Islet precursor cell (in vitro differentiated cells): ENCODE data around the gene LDLRAD2.
"Not testable (repeated sequence)": the region's sequence is repeated elsewhere in the genome, so short reads cannot be mapped to it uniquely, and the experiment has no call there.

Experiments
- DNase-seq: peaks from one replicate; pipeline ENCODE4 v3.0.0-alpha.2; 2018

Gene LDLRAD2

GRCh38 chr1:21811875-21812305 lies at the start of gene LDLRAD2:
Gene LDLRAD2 (plus strand): TSS chr1:21812265. CDS start chr1:21812452, 187 bp downstream.
- no peak for DNase-seq

GRCh38 chr1:21763236-21763635 lies 48.8 kb upstream of the LDLRAD2 start:
- no peak for DNase-seq

- no peak for DNase-seq
Observed at GRCh38 chr1:21763694-21764419, 48.2 kb upstream of the LDLRAD2 start.

GRCh38 chr1:21764615-21765423 lies 47.2 kb upstream of the LDLRAD2 start:
- DNase-seq, result no peak

GRCh38 chr1:21766210-21766609 lies 45.9 kb upstream of the LDLRAD2 start:
- no peak for DNase-seq

GRCh38 chr1:21767106-21767505 lies 45.0 kb upstream of the LDLRAD2 start:
- DNase-seq, result not testable (repeated sequence)

- DNase-seq, result no peak
Observed at GRCh38 chr1:21770201-21770600, 41.9 kb upstream of the LDLRAD2 start.

GRCh38 chr1:21770602-21771001 lies 41.5 kb upstream of the LDLRAD2 start:
- DNase-seq, result not testable (repeated sequence)

- DNase-seq, result not testable (repeated sequence)
Observed at GRCh38 chr1:21771672-21772071, 40.4 kb upstream of the LDLRAD2 start.

GRCh38 chr1:21773585-21773984 lies 38.5 kb upstream of the LDLRAD2 start:
- no peak for DNase-seq

GRCh38 chr1:21774835-21775549 lies 37.1 kb upstream of the LDLRAD2 start:
- no peak for DNase-seq

GRCh38 chr1:21775550-21775914 lies 36.5 kb upstream of the LDLRAD2 start:
- DNase-seq, result no peak

- DNase-seq, result no peak
Observed at GRCh38 chr1:21775985-21776562, 36.0 kb upstream of the LDLRAD2 start.

GRCh38 chr1:21776925-21777324 lies 35.1 kb upstream of the LDLRAD2 start:
- DNase-seq, result not testable (repeated sequence)

GRCh38 chr1:21778405-21778727 lies 33.7 kb upstream of the LDLRAD2 start:
- no peak for DNase-seq

- DNase-seq, result no peak
Observed at GRCh38 chr1:21779613-21780521, 32.2 kb upstream of the LDLRAD2 start.

GRCh38 chr1:21781815-21782348 lies 30.2 kb upstream of the LDLRAD2 start:
- DNase-seq, result peak; percentile 64

GRCh38 chr1:21782349-21782867 lies 29.7 kb upstream of the LDLRAD2 start:
- peak; percentile 52 for DNase-seq

- peak; percentile 97 for DNase-seq
Observed at GRCh38 chr1:21782868-21783678, 29.0 kb upstream of the LDLRAD2 start, which contains the start of gene USP48. Gene USP48 (minus strand): TSS chr1:21783149. CDS start chr1:21782957, 192 bp downstream.
